ENCODE results near the gene CUL4A.

GRCh38 chr13:113291129-113291528 lies 81.7 kb downstream of the CUL4A start:
- TF ChIP-seq EZH2 (IDR thresholded peaks at IDR 0.05; ENCODE audit: insufficient read depth, poor library complexity, severe bottlenecking) = no peak
- no peak for TF ChIP-seq EZH2phosphoT487 (IDR thresholded peaks at IDR 0.05; ENCODE audit: insufficient read depth, low read depth)
